ENCODE results near the gene CLSTN2. TPM values are rescaled to one million over a fixed set of nuclear protein-coding genes. Genes with fewer than 3 reads are reported as not detected.

CLSTN2 gene
- total and polyA plus RNA-seq, 2 of the 4 experiments (the other 2 are of a cell fraction): under 0.01 to 0.07 TPM

GRCh38 chr3:140455521-140456214 is 520.7 kb downstream of the CLSTN2 start:
- no TSS peak for BruUV-seq (replicated peaks)

More at GRCh38 chr3:140455521-140456214, 520.7 kb downstream of the CLSTN2 start:
- TF ChIP-seq BHLHE40 (IDR thresholded peaks at IDR 0.05; ENCODE audit: low read depth, low read length): no peak
- TF ChIP-seq USF2 (IDR thresholded peaks at IDR 0.05; ENCODE audit: low read depth, low read length): no peak
- TF ChIP-seq MAZ (IDR thresholded peaks at IDR 0.05; ENCODE audit: borderline replicate concordance, low read depth, low read length): no peak
- TF ChIP-seq POLR2A (IDR thresholded peaks at IDR 0.05; ENCODE audit: low read depth, low read length): no peak
- no peak for TF ChIP-seq SMC3 (IDR thresholded peaks at IDR 0.05; ENCODE audit: low read depth, low read length)
- TF ChIP-seq CEBPB (IDR thresholded peaks at IDR 0.05; ENCODE audit: low read depth, low read length): no peak
- no peak for TF ChIP-seq RCOR1 (IDR thresholded peaks at IDR 0.05; ENCODE audit: insufficient replicate concordance, low read length)
- TF ChIP-seq RAD21 (IDR thresholded peaks at IDR 0.05; ENCODE audit: low read length): no peak
- TF ChIP-seq FOS (IDR thresholded peaks at IDR 0.05; ENCODE audit: low read depth, low read length): no peak
- TF ChIP-seq CTCF (conservative IDR thresholded peaks at IDR 0.05; ENCODE audit: low read depth, low read length): no peak
- TF ChIP-seq, protein P1, sequence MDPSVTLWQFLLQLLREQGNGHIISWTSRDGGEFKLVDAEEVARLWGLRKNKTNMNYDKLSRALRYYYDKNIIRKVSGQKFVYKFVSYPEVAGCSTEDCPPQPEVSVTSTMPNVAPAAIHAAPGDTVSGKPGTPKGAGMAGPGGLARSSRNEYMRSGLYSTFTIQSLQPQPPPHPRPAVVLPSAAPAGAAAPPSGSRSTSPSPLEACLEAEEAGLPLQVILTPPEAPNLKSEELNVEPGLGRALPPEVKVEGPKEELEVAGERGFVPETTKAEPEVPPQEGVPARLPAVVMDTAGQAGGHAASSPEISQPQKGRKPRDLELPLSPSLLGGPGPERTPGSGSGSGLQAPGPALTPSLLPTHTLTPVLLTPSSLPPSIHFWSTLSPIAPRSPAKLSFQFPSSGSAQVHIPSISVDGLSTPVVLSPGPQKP (IDR thresholded peaks at IDR 0.05; ENCODE audit: borderline replicate concordance, low read depth, low read length): no peak
- TF ChIP-seq MAFK (IDR thresholded peaks at IDR 0.05; ENCODE audit: low read depth, low read length): no peak
- Histone ChIP-seq H3K18ac (ENCODE audit: low read depth, low read length) (no peak overlapping the region), H3K4ac (ENCODE audit: low read depth, low read length) (no peak overlapping the region), H2AFZ (replicated peaks; ENCODE audit: low read length, poor library complexity) (no peak overlapping the region), H4K91ac (ENCODE audit: insufficient read depth, low read depth, low read length) (no peak overlapping the region), H3K56ac (ENCODE audit: extremely low read depth, insufficient read depth, low read length) (no peak overlapping the region), H2BK20ac (ENCODE audit: low read depth, low read length) (no peak overlapping the region), H2AK5ac (ENCODE audit: low read depth, low read length) (no peak overlapping the region), H4K8ac (ENCODE audit: low read depth in 2 of 2, low read length in 2 of 2) (no peak overlapping the region), H4K20me1 (ENCODE audit: insufficient read depth, low read length) (no peaks in the 10 kb centered on the region), H2BK120ac (ENCODE audit: low read depth, low read length) (no peak overlapping the region), H3K27me3 (ENCODE audit: control insufficient read depth, insufficient read depth, low read length) (no peaks in the 10 kb centered on the region), H3K14ac (replicated peaks; ENCODE audit: low read depth, low read length) (no peak overlapping the region), H3K9ac (ENCODE audit: low read depth, low read length) (no peak overlapping the region), H3K9me3 (ENCODE audit: control insufficient read depth, insufficient read depth, low read length) (peaks cover 2% of the 10 kb centered on the region; the same call in 1 of the 2 replicates), H2AK9ac (replicated peaks; ENCODE audit: low read depth, low read length, poor library complexity) (no peak overlapping the region), H2BK5ac (ENCODE audit: low read depth, low read length, poor library complexity, severe bottlenecking) (no peak overlapping the region), H3K4me2 (ENCODE audit: low read depth, low read length) (no peak overlapping the region), H3K36me3 (ENCODE audit: control insufficient read depth, insufficient read depth, low read length) (no peaks in the 10 kb centered on the region), H3K4me3 (ENCODE audit: insufficient read depth, low read depth, low read length) (no peak overlapping the region), H3K27ac (ENCODE audit: insufficient read depth, low read length) (no peak overlapping the region), H4K5ac (ENCODE audit: low read depth, low read length) (no peak overlapping the region), H3K79me1 (ENCODE audit: low read depth in 1 of 2, low read length in 2 of 2) (no peaks in the 10 kb centered on the region), H3K9me1 (ENCODE audit: insufficient read depth, low read length) (no peaks in the 10 kb centered on the region), H3K23ac (ENCODE audit: low read depth, low read length) (no peak overlapping the region), H3K4me1 (ENCODE audit: control insufficient read depth, insufficient read depth, low read length) (no peaks in the 10 kb centered on the region), H2BK15ac (ENCODE audit: low read depth, low read length) (no peak overlapping the region)
- ChIA-PET POLR2A (ENCODE audit: unreplicated experiment) (no interaction called here), CTCF (no interaction called here)
- DNase-seq (no peak), ATAC-seq (ENCODE audit: low read depth) (no peak)
- intact Hi-C loops (cut with micrococcal nuclease) (no loop called here), in situ Hi-C loops (cut with MboI; ENCODE audit: low sequenced_read_pairs) (no loop called here), dilution Hi-C loops (cut with HindIII; ENCODE audit: low sequenced_read_pairs, unreplicated experiment) (no loop called here)
- 0% methylated on average over 1 of the region's 5 CpGs; no CpG with 5 or more reads in 1 of the 2 experiments for WGBS, 2 experiments (ENCODE audit: extremely low coverage in 2 of 2, insufficient read length in 1 of 2)

All from IMR-90 (cell line).